ENCODE results near the gene ADIPOR2.

ADIPOR2 gene

DNA sequence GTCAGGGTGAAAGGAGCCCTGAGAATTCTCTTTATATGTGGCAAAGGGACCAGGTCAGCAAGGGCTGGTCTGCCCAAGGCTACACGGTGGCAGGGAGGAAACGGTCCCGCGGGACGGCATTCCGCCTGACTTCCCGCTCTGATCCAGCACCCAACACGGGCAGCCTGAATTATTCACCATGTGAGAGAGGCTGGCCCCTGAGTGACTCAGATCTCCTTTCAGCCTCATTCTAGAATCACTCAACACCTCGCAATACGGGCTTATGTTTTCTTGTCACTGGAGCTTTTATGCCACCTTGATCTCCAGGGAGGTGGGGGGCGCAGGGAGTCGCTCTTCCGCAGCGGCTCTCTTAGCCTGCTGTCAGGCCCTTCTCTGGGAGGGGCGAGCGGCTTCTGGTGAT lies 138.0 kb downstream of the ADIPOR2 start:
- H3K4me1 ChIP-seq (ENCODE audit: control insufficient read depth, insufficient read depth, low read length), result peaks cover 3% of the 10 kb centered on the region; the same call in 1 of the 2 replicates

DNA sequence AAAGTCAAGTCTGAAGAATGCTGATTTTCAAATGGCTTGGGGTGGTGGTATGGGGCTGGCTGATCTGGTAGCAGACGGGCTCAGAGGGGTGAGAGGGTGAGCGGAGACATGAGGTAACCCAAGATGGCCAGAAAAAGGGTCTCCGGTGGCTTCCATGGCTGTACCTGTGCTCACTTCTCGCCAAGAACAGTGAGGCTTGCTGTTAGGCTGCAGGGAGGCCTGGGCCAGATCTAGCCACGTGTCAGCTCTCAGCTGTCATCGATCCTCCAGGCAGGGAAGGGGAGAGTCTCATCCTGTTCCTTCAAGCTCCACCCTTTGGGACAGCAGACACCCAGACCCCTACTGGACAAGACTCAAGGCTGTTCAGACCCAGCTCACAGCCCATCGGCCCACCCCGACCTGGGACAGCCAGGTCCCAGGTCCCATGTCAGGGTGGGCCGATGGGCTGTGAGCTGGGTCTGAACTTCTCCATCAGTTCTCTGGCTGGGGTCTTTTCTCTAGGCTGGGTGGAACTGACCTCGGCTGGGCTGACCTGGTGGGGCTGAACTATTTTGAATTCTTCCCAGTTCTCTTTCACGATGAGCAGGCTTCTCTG lies 138.5 kb downstream of the ADIPOR2 start:
- Histone ChIP-seq H3K4me1 (ENCODE audit: control insufficient read depth, insufficient read depth, low read length) (peaks cover 3% of the 10 kb centered on the region; the same call in 1 of the 2 replicates), H3K36me3 (ENCODE audit: control insufficient read depth, insufficient read depth, low read length) (no peaks in the 10 kb centered on the region), H3K27ac (ENCODE audit: low read depth, low read length) (no peak overlapping the region), H3K9ac (ENCODE audit: low read length) (no peak overlapping the region), H3K9me3 (ENCODE audit: control insufficient read depth, insufficient read depth, low read depth, low read length) (no peaks in the 10 kb centered on the region), H3K27me3 (ENCODE audit: control insufficient read depth, insufficient read depth, low read length) (peaks cover 44% of the 10 kb centered on the region; the same call in 1 of the 2 replicates), H3K4me3 (ENCODE audit: low read depth, low read length) (no peak overlapping the region)

More for the DNA sequence above, 138.0 kb downstream of the ADIPOR2 start:
- Histone ChIP-seq H3K27me3 (ENCODE audit: control insufficient read depth, insufficient read depth, low read length) (peaks cover 39% of the 10 kb centered on the region; the same call in 1 of the 2 replicates), H3K9ac (ENCODE audit: low read length) (no peak overlapping the region), H3K4me3 (ENCODE audit: low read depth, low read length) (no peak overlapping the region), H3K36me3 (ENCODE audit: control insufficient read depth, insufficient read depth, low read length) (no peaks in the 10 kb centered on the region), H3K9me3 (ENCODE audit: control insufficient read depth, insufficient read depth, low read depth, low read length) (no peaks in the 10 kb centered on the region), H3K27ac (ENCODE audit: low read depth, low read length) (no peak overlapping the region)

DNA sequence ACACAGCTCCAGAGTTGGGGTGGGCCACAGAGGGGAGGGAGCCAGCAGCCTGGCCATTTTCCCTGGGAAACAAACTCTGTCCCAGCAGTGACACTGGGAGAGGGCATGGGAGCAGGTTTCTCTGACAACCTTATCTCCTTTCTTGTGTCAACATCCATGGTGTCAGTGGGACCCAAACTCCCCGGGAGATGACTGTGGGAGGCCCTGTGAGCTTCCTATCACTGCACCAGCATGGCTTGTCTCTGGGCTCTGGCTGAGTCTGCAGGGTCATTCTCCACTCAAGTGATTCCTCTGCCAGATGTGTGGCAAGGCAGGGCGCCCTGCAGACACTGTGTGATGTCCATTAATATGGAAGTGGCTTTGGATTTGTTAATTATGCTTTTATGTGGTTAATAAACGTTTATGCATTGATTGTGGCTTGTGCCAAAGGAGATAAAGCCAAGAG lies 139.6 kb downstream of the ADIPOR2 start:
- H3K9me3 ChIP-seq (ENCODE audit: control insufficient read depth, insufficient read depth, low read depth, low read length), result no peaks in the 10 kb centered on the region

GRCh38 chr12:1830981-1831963 lies 140.4 kb downstream of the ADIPOR2 start:
- peaks cover 3% of the 10 kb centered on the region; the same call in 1 of the 2 replicates for H3K4me1 ChIP-seq (ENCODE audit: control insufficient read depth, insufficient read depth, low read length)
- H3K27me3 ChIP-seq (ENCODE audit: control insufficient read depth, insufficient read depth, low read length), result peaks cover 44% of the 10 kb centered on the region; the same call in 1 of the 2 replicates
- peak overlapping the region; percentile 19; the same call in 1 of the 2 replicates for H3K4me3 ChIP-seq (ENCODE audit: low read depth, low read length)
- no peaks in the 10 kb centered on the region for H3K9me3 ChIP-seq (ENCODE audit: control insufficient read depth, insufficient read depth, low read depth, low read length)
- H3K9ac ChIP-seq (ENCODE audit: low read length), result no peak overlapping the region
- H3K27ac ChIP-seq (ENCODE audit: low read depth, low read length), result no peak overlapping the region
- H3K36me3 ChIP-seq (ENCODE audit: control insufficient read depth, insufficient read depth, low read length), result no peaks in the 10 kb centered on the region

More for the DNA sequence above, 139.6 kb downstream of the ADIPOR2 start:
- Histone ChIP-seq H3K9ac (ENCODE audit: low read length) (no peak overlapping the region), H3K27me3 (ENCODE audit: control insufficient read depth, insufficient read depth, low read length) (peaks cover 44% of the 10 kb centered on the region; the same call in 1 of the 2 replicates), H3K4me3 (ENCODE audit: low read depth, low read length) (no peak overlapping the region), H3K4me1 (ENCODE audit: control insufficient read depth, insufficient read depth, low read length) (peaks cover 3% of the 10 kb centered on the region; the same call in 1 of the 2 replicates), H3K27ac (ENCODE audit: low read depth, low read length) (no peak overlapping the region), H3K36me3 (ENCODE audit: control insufficient read depth, insufficient read depth, low read length) (no peaks in the 10 kb centered on the region)

- peaks cover 8% of the 10 kb centered on the region; the same call in 1 of the 2 replicates for H3K4me1 ChIP-seq (ENCODE audit: control insufficient read depth, insufficient read depth, low read length)
- H3K27me3 ChIP-seq (ENCODE audit: control insufficient read depth, insufficient read depth, low read length), result peaks cover 44% of the 10 kb centered on the region; the same call in 1 of the 2 replicates
- no peak overlapping the region for H3K4me3 ChIP-seq (ENCODE audit: low read depth, low read length)
- H3K9me3 ChIP-seq (ENCODE audit: control insufficient read depth, insufficient read depth, low read depth, low read length), result no peaks in the 10 kb centered on the region
- H3K9ac ChIP-seq (ENCODE audit: low read length), result no peak overlapping the region
- H3K36me3 ChIP-seq (ENCODE audit: control insufficient read depth, insufficient read depth, low read length), result no peaks in the 10 kb centered on the region
- no peak overlapping the region for H3K27ac ChIP-seq (ENCODE audit: low read depth, low read length)
Measured at GRCh38 chr12:1832801-1833595, 142.1 kb downstream of the ADIPOR2 start.

GRCh38 chr12:1833596-1834028 lies 142.7 kb downstream of the ADIPOR2 start:
- peaks cover 8% of the 10 kb centered on the region; the same call in 1 of the 2 replicates for H3K4me1 ChIP-seq (ENCODE audit: control insufficient read depth, insufficient read depth, low read length)
- no peak overlapping the region for H3K4me3 ChIP-seq (ENCODE audit: low read depth, low read length)
- H3K27ac ChIP-seq (ENCODE audit: low read depth, low read length), result no peak overlapping the region
- no peak overlapping the region for H3K9ac ChIP-seq (ENCODE audit: low read length)
- no peaks in the 10 kb centered on the region for H3K9me3 ChIP-seq (ENCODE audit: control insufficient read depth, insufficient read depth, low read depth, low read length)
- H3K36me3 ChIP-seq (ENCODE audit: control insufficient read depth, insufficient read depth, low read length), result no peaks in the 10 kb centered on the region
- peaks cover 44% of the 10 kb centered on the region; the same call in 1 of the 2 replicates for H3K27me3 ChIP-seq (ENCODE audit: control insufficient read depth, insufficient read depth, low read length)

DNA sequence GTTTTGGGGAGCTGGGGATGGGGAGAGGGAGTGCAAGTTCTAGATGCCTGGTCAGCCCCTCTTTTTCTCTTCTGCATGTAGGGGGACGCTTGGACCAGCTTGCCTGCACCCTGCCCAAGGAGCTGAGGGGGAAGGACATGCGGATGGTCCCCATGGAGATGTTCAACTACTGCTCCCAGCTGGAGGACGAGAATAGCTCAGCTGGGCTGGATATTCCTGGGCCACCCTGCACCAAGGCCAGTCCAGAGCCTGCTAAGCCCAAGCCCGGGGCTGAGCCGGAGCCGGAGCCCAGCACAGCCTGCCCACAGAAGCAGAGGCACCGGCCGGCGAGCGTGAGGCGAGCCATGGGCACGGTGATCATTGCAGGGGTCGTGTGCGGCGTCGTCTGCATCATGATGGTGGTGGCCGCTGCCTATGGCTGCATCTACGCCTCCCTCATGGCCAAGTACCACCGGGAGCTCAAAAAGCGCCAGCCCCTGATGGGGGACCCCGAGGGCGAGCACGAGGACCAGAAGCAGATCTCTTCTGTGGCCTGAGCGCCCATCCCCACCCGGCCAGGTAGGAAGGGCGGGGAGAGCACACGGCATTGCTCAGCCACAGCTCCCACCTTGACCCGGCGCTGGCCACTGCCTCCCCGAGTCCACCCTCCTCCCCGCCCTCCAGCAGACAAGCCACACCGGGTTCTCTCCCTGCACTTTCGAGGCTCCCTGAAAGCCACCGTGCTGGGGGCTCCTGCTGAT lies 143.5 kb downstream of the ADIPOR2 start:
- H3K27ac ChIP-seq (ENCODE audit: low read depth, low read length), result no peak overlapping the region
- peaks cover 41% of the 10 kb centered on the region; the same call in 1 of the 2 replicates for H3K27me3 ChIP-seq (ENCODE audit: control insufficient read depth, insufficient read depth, low read length)
- no peak overlapping the region for H3K9ac ChIP-seq (ENCODE audit: low read length)
- no peak overlapping the region for H3K4me3 ChIP-seq (ENCODE audit: low read depth, low read length)
- no peaks in the 10 kb centered on the region for H3K36me3 ChIP-seq (ENCODE audit: control insufficient read depth, insufficient read depth, low read length)
- H3K9me3 ChIP-seq (ENCODE audit: control insufficient read depth, insufficient read depth, low read depth, low read length), result no peaks in the 10 kb centered on the region
- peaks cover 8% of the 10 kb centered on the region; the same call in 1 of the 2 replicates for H3K4me1 ChIP-seq (ENCODE audit: control insufficient read depth, insufficient read depth, low read length)

- H3K27me3 ChIP-seq (ENCODE audit: control insufficient read depth, insufficient read depth, low read length), result peaks cover 33% of the 10 kb centered on the region; the same call in 1 of the 2 replicates
- no peak overlapping the region for H3K9ac ChIP-seq (ENCODE audit: low read length)
- no peaks in the 10 kb centered on the region for H3K9me3 ChIP-seq (ENCODE audit: control insufficient read depth, insufficient read depth, low read depth, low read length)
- H3K4me3 ChIP-seq (ENCODE audit: low read depth, low read length), result no peak overlapping the region
- no peaks in the 10 kb centered on the region for H3K36me3 ChIP-seq (ENCODE audit: control insufficient read depth, insufficient read depth, low read length)
- H3K4me1 ChIP-seq (ENCODE audit: control insufficient read depth, insufficient read depth, low read length), result peaks cover 11% of the 10 kb centered on the region
- H3K27ac ChIP-seq (ENCODE audit: low read depth, low read length), result no peak overlapping the region
Measured at GRCh38 chr12:1835211-1836131, 144.6 kb downstream of the ADIPOR2 start.

DNA sequence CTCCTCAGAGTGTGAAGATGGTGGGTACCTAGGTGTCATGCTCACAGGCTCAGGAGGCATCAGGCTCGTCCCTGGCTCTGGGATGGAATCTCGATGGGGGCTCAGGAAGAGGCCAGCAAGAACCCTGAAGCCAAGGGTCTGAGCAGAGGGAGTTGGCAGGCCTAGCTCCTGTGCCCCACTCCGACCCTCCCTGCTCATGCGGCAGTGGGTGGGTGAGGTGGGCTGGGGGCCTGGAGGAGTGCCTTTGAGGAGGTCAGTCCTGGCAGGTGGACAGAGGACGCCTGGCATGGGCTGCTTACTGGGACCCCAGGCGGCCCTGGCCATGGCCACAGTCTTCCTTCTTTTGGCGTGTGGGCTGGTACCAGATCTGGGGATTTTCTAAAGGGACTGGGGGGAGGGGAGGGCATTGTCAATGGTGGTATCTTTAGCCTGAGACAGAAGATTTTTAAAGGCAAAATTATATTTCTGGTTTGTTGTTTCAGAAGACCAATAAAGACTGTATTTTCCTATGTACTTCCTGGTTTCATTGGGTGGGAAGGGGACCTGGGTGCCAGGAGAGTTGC lies 145.5 kb downstream of the ADIPOR2 start:
- H3K9me3 ChIP-seq (ENCODE audit: control insufficient read depth, insufficient read depth, low read depth, low read length), result no peaks in the 10 kb centered on the region

More for the DNA sequence above, 145.5 kb downstream of the ADIPOR2 start:
- H3K4me1 ChIP-seq (ENCODE audit: control insufficient read depth, insufficient read depth, low read length), result peaks cover 14% of the 10 kb centered on the region
- no peak overlapping the region for H3K27ac ChIP-seq (ENCODE audit: low read depth, low read length)
- H3K4me3 ChIP-seq (ENCODE audit: low read depth, low read length), result no peak overlapping the region
- no peaks in the 10 kb centered on the region for H3K36me3 ChIP-seq (ENCODE audit: control insufficient read depth, insufficient read depth, low read length)
- H3K9ac ChIP-seq (ENCODE audit: low read length), result no peak overlapping the region
- peaks cover 26% of the 10 kb centered on the region; the same call in 1 of the 2 replicates for H3K27me3 ChIP-seq (ENCODE audit: control insufficient read depth, insufficient read depth, low read length)

All from HUES6 (cell line).